IPS-18c (cell line): Measurements from ENCODE around the gene BCKDHA.
A peak's percentile ranks its signal among the peaks of the same experiment; 100 is the strongest.
"Not testable (repeated sequence)": the region's sequence is repeated elsewhere in the genome, so short reads cannot be mapped to it uniquely, and the experiment has no call there.

ENCODE experiments used
- H3K4me3 ChIP-seq: 2 replicates; pipeline ENCODE4 v1.7.0; 2013; ENCODE audit warnings: low read depth, mild to moderate bottlenecking, low read length, moderate library complexity; ENCODE audit not compliant: insufficient read depth
- H3K9me3 ChIP-seq: one replicate; pipeline ENCODE4 v1.6.1; 2013; ENCODE audit warnings: mild to moderate bottlenecking, low read length, moderate library complexity; ENCODE audit not compliant: control insufficient read depth, insufficient read depth

The BCKDHA gene

DNA sequence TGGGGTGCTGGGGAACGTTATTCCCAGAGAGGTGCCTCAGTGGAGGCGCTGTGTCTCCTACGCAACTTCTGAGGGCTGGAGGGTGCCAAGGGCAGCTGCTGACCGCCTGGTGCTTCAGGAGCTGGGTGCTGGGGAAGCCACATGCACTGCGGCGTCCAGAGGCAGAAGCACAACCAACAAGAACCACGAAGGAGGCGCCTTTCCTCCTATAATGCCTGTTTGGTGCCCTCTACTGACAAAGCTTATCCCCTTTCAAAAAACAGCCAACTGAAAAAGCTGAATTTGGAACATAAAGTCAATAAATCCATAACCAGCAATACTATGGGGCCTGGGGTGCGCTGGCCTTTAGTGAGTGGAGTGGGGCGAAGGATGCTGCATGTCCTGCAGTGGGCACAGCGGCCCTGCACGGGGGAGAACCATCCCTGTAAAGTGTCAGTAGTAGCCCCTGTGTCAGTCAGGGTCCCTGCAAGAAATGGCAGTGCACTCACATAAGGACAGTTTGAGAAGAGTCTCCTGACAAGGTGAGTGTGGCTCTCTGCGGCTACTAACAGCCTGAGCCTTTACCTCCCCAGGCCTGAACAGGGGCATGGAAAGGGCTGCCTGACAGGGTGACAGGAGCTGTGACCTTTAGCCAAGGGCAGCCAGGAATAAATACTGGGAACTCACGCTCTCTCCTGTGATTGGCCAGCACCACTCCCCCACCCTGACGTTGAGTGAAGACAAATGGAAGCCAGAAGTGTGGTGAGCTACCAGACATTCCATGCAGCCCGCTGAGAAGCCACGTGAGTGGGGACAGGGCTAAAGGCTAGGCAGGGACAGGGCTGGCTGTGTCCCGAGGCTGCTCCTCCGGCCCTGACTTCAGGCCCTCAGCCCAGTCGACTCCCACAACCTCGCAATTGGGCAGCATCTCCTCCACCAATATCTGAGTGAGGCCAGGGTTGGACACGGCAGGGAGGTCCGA, 34.1 kb downstream of the BCKDHA start:
- Histone ChIP-seq H3K9me3 (no peaks in the 10 kb centered on the region), H3K4me3 (no peak overlapping the region)

- no peak overlapping the region for H3K4me3 ChIP-seq
- H3K9me3 ChIP-seq: no peaks in the 10 kb centered on the region
These were observed 35.6 kb downstream of the BCKDHA start for GRCh38 chr19:41433171-41433570.

- Histone ChIP-seq H3K9me3 (no peaks in the 10 kb centered on the region), H3K4me3 (no peak overlapping the region)
These were observed 36.8 kb downstream of the BCKDHA start for GRCh38 chr19:41434450-41434849.

- not testable (repeated sequence) for H3K4me3 ChIP-seq, H3K9me3 ChIP-seq
These were observed 37.8 kb downstream of the BCKDHA start for GRCh38 chr19:41435376-41435775.

- Histone ChIP-seq H3K9me3 (no peaks in the 10 kb centered on the region), H3K4me3 (no peak overlapping the region)
These were observed 38.5 kb downstream of the BCKDHA start for GRCh38 chr19:41435936-41436673.

DNA sequence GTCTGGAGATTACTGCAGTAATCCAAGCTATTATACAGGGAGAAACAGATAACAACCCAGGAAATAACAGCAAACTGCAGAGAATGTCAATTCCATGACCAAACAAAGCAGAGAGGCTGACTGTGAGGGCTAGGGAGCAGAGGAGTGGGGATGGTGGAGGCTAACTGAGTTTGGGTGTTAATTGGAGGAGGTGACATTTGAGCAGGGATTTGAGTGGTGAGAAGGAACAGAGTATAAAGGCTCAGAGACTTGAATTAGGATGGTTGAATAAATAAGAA, 39.0 kb downstream of the BCKDHA start:
- no peaks in the 10 kb centered on the region for H3K9me3 ChIP-seq

GRCh38 chr19:41437944-41438574, 40.4 kb downstream of the BCKDHA start:
- Histone ChIP-seq H3K4me3 (no peak overlapping the region), H3K9me3 (no peaks in the 10 kb centered on the region)

More for the DNA sequence above, 39.0 kb downstream of the BCKDHA start:
- no peak overlapping the region for H3K4me3 ChIP-seq

- Histone ChIP-seq H3K9me3 (no peaks in the 10 kb centered on the region), H3K4me3 (peak within 1 kb of the TSS; percentile 100)
These were observed 42.0 kb downstream of the BCKDHA start, which contains the start of gene DMAC2 for GRCh38 chr19:41439441-41440222. Gene DMAC2 (minus strand): TSS chr19:41439912. CDS start chr19:41439899, 13 bp downstream.

GRCh38 chr19:41441321-41441945, 43.8 kb downstream of the BCKDHA start:
- no peaks in the 10 kb centered on the region for H3K9me3 ChIP-seq
- no peak overlapping the region for H3K4me3 ChIP-seq

DNA sequence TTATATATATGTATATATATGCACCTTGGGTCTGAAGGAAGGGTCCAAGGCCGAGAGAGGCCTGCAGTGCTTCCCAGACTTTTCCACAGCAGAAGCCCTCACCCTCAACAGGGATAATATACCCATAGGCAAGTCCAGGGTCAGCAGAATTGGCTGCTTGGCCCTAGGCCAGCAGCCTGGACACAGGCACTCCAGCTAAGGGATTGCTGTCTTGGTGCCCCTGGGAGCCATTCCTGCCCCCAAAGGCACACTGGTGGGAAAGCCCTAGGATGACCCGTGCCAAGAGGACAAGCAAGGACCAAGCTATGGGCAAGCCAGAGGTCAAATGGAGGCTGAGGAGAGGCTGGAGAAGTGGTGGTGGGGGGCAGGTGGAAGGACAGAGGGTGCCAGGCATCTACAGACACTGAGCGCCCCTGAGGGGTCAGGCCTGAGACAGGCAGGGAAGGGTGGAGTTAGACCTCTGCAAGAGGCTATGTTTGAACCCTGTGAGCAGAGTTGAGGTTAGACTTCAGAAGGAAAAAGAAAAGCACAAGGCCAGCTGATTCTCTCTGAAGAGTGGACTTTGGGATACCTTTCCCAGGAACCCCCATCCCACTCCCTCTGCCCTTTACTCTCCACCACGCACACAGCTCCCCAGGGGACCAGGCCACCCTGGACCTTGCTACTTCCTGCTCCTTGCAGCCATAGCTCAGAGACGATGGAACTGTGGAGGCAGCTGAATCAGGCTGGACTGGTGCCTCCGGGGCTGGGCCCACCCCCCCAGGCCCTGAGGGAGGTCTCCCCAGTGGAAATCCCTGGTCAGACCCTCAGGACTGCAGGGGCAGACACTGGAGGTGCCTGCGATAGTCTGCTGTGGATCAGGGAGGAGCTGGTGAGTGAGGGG, 45.1 kb downstream of the BCKDHA start, which contains the start of gene ERICH4:
TSS of gene ERICH4 (plus strand) at position 684 of the 883 bp plus-strand sequence. CDS start at position 698, 14 bp downstream.
- no peak within 1 kb of the TSS for H3K4me3 ChIP-seq
- no peaks in the 10 kb centered on the region for H3K9me3 ChIP-seq

- no peaks in the 10 kb centered on the region for H3K9me3 ChIP-seq
- no peak overlapping the region for H3K4me3 ChIP-seq
These were observed 46.3 kb downstream of the BCKDHA start for GRCh38 chr19:41443813-41444455.

DNA sequence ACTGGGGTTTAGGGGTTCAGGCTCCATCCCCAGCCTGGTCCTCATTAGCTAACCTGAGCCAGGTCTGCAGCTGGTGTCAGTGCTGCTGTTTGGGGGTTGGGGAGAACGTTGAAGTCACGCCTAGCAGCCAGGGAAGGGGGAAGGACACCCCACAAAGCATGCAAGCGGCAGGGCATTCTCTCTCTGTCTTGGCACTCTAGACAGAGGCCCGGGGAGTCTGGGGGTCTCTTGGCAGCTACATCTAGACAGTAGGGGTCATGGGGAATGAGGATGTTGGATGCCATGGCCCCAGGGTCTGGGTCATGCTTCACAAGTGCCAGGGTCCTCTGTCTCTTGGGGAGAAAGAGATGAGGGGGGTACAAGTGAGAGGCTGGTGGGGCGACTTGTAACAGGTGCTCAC, 48.0 kb downstream of the BCKDHA start:
- Histone ChIP-seq H3K9me3 (no peaks in the 10 kb centered on the region), H3K4me3 (no peak overlapping the region)

GRCh38 chr19:41447732-41448332, 50.2 kb downstream of the BCKDHA start:
- Histone ChIP-seq H3K4me3 (no peak overlapping the region), H3K9me3 (no peaks in the 10 kb centered on the region)

GRCh38 chr19:41449079-41449864, 51.7 kb downstream of the BCKDHA start:
- Histone ChIP-seq H3K9me3 (no peaks in the 10 kb centered on the region), H3K4me3 (peak overlapping the region; percentile 9)
